Kidney (tissue), 14 donors: ENCODE measurements around the gene PPL. TPM values are rescaled to one million over a fixed set of nuclear protein-coding genes. Genes with fewer than 3 reads are reported as not detected.

ENCODE experiments used
- DNase-seq, 5 donors: peaks; one replicate each; pipeline ENCODE4 v3.0.0-alpha.2; 2013 to 2020
- FAIRE-seq: peaks from 2 replicates; lab custom pipeline; 2012; peaks lifted over from hg19 to GRCh38; lab: Jason Lieb, UNC
- H3K27ac ChIP-seq, 2 donors: one replicate each; pipeline ENCODE4 v1.7.0; 2013; ENCODE audit warnings: low read depth in 2 of 2, low read length in 2 of 2, inconsistent platforms in 1 of 2
- H3K27me3 ChIP-seq: one replicate; pipeline ENCODE4 v1.7.1; 2013; ENCODE audit warnings: low read length, inconsistent platforms; ENCODE audit not compliant: control insufficient read depth, insufficient read depth
- H3K36me3 ChIP-seq, 3 donors: one replicate each; pipeline versions ENCODE4 v1.7.0 to v1.7.1; 2013; ENCODE audit warnings: low read length in 3 of 3, control low read depth in 1 of 3, inconsistent platforms in 1 of 3; ENCODE audit not compliant: insufficient read depth in 3 of 3, control insufficient read depth in 2 of 3
- H3K4me1 ChIP-seq, 3 donors: one replicate each; pipeline versions ENCODE4 v1.7.0 to v1.7.1; 2013; ENCODE audit warnings: low read length in 3 of 3, inconsistent platforms in 1 of 3, low read depth in 1 of 3; ENCODE audit not compliant: control insufficient read depth in 2 of 3, insufficient read depth in 2 of 3
- H3K4me3 ChIP-seq, 3 donors: one replicate each; pipeline versions ENCODE4 v1.7.0 to v1.8.1; 2013; ENCODE audit warnings: low read length in 3 of 3, control low read depth in 1 of 3, inconsistent platforms in 1 of 3
- H3K9ac ChIP-seq, 3 donors: one replicate each; pipeline versions ENCODE4 v1.7.0 to v1.7.1; 2013; ENCODE audit warnings: low read length in 3 of 3, control low read depth in 1 of 3, inconsistent platforms in 1 of 3
- H3K9me3 ChIP-seq, 3 donors: one replicate each; pipeline versions ENCODE4 v1.7.0 to v1.7.1; 2013; ENCODE audit warnings: low read length in 3 of 3, control low read depth in 1 of 3, inconsistent platforms in 1 of 3; ENCODE audit not compliant: control insufficient read depth in 2 of 3, insufficient read depth in 1 of 3
- intact Hi-C: fragments of 100-400 bp; cut with DNase I; formaldehyde crosslinking; loops from one replicate; pipeline ENCODE4 v1.11.1; 2022
- polyA plus RNA-seq: library from polyadenylated mRNA; stranded (reverse); fragments of 350-450 nt; fragmentation: Illumina TruSeq; extraction: RNeasy Lipid Tissue Mini Kit (QIAGEN cat#74804); gene quantifications from one replicate; pipeline ENCODE4 v1.2.3, GENCODE V29; 2014; ENCODE audit warnings: low read depth, low replicate concordance; ENCODE audit not compliant: insufficient read depth
- total RNA-seq: library from RNA; stranded (reverse); fragmentation: NEBNext Ultra II Directional; extraction: Animal tissue kit (Norgen Biotek cat#: 25700); gene quantifications from one replicate; pipeline ENCODE4 v1.2.1, GENCODE V29; 2021
- TF ChIP-seq, protein P1 (sequence below): IDR thresholded peaks from 3 replicates; pipeline ENCODE4 v1.5.1; 2012; ENCODE audit warnings: mild to moderate bottlenecking, moderate library complexity, borderline replicate concordance; ENCODE audit not compliant: insufficient read depth; ENCODE audit errors: extremely low read depth
- donor health status: control.
- donor health status: control.
- donor health status: control.
- donor health status: control.
- donor health status: control.
- donor health status: DM: yes; HTN: yes; CAD: no.
- donor health status: Normal renal cell carcinoma (clear cell type).

The PPL gene
- total and polyA plus RNA-seq, 2 donors from 2014 or later, result 7.7 to 78.4 TPM

DNA sequence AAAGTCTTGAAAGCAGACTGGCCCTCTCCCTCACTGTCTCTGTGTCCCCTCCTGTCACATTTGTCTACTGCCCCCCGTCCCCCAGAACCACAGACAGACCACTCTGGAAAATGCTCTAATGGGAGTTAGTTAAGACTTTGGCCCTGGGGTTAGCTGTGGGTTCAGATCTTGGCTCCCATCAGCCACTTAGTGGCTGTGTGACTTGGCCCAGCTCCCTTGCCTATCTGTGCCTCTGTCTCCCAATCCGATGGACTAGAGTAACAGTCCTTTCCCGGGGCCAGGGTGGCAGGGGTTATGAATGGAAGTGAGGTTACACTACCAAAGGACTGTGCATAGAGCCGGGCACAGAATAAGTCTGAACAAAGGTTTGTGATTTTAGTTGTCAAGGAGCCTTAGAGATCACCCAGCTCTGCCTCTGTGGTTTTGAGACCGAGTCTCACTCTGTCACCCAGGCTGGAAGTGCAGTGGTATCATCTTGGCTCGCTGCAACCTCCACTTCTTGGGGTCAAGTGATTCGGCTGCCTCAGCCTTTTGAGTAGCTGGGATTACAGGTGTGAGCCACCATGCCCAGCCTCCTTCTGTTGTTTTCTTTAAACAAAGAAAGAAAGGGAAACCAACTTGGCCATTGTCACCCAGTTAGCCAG, 23.7 kb downstream of the PPL start:
- Histone ChIP-seq H3K9ac (no peak overlapping the region), H3K4me1 (no peaks in the 10 kb centered on the region), H3K9me3 (no peaks in the 10 kb centered on the region), H3K27ac (no peak overlapping the region), H3K4me3 (no peak overlapping the region), H3K36me3 (no peaks in the 10 kb centered on the region), H3K27me3 (no peaks in the 10 kb centered on the region)
- TF ChIP-seq, protein P1, sequence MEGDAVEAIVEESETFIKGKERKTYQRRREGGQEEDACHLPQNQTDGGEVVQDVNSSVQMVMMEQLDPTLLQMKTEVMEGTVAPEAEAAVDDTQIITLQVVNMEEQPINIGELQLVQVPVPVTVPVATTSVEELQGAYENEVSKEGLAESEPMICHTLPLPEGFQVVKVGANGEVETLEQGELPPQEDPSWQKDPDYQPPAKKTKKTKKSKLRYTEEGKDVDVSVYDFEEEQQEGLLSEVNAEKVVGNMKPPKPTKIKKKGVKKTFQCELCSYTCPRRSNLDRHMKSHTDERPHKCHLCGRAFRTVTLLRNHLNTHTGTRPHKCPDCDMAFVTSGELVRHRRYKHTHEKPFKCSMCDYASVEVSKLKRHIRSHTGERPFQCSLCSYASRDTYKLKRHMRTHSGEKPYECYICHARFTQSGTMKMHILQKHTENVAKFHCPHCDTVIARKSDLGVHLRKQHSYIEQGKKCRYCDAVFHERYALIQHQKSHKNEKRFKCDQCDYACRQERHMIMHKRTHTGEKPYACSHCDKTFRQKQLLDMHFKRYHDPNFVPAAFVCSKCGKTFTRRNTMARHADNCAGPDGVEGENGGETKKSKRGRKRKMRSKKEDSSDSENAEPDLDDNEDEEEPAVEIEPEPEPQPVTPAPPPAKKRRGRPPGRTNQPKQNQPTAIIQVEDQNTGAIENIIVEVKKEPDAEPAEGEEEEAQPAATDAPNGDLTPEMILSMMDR, result no peak
- DNase-seq (no peak), FAIRE-seq (no peak)
- intact Hi-C loops, result no loop called here

DNA sequence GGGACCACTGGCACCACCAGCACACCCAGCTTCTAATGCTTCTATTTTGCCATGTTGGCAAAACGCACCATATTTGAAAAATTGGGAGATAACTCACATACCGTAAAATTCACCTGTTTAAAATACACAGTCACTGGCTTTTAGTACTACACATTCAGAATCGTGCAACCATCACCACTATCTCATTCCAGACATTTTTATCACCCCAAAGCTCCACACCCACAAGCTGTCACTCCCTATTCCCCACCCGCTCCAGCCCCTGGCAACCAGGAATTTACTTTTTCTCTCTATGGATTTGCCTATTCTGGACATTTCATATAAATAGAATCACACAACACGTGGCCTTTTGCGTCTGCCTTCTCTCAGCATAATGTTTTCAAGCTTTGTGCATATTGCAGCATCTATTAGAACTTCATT, 25.0 kb downstream of the PPL start:
- TF ChIP-seq, protein P1, result no peak
- intact Hi-C loops, result no loop called here
- Histone ChIP-seq H3K27me3 (no peaks in the 10 kb centered on the region), H3K9me3 (no peaks in the 10 kb centered on the region), H3K4me3 (no peak overlapping the region), H3K9ac (no peak overlapping the region), H3K36me3 (no peaks in the 10 kb centered on the region), H3K4me1 (no peaks in the 10 kb centered on the region), H3K27ac (no peak overlapping the region)
- FAIRE-seq (no peak), DNase-seq (no peak)

DNA sequence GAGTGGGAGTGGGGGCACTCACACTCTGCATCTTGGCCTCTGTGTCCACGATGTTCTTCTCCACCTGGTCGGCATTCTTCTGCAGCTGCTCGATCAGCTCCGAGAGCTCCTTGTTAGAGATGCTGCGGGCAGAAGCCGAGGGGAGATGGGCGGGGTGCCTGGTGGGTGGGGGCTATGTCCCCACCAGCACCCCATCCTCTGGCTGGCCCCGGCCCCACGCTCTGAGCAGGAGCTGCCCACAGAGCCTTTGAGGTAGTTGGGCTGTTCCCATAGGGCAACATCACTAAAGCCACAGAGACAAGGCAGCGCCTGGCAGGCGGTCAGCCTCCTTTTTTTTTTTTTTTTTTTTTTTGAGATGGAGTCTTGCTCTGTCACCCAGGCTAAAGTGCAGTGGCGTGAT, 26.1 kb downstream of the PPL start:
- intact Hi-C loops, result no loop called here
- Histone ChIP-seq H3K9me3 (no peaks in the 10 kb centered on the region), H3K27me3 (no peaks in the 10 kb centered on the region), H3K4me1 (peaks cover 0 to 5% (median 0%) of the 10 kb centered on the region in 3 donors), H3K27ac (no peak overlapping the region), H3K36me3 (no peaks in the 10 kb centered on the region), H3K4me3 (no peak overlapping the region), H3K9ac (no peak overlapping the region)
- TF ChIP-seq, protein P1, result no peak
- no peak for DNase-seq
- FAIRE-seq, result no peak

DNA sequence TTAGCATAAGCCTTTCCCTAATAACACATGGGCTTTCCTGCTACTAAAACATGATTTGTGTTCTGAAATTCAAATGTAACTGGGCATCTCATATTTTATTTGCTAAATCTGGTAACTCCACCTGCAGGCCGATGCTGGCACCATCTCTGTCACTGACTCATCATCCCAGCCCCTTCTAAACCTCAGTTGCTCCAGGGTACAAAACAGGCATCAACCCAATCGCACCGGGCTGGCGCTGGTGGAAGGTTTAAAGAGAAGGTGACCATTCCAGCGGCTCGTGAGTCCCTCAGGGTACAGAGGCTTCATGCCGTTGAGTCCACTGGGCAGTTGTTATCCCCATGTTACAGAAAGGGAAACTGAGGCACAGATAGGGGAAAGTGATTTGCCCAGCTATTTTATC, 27.1 kb downstream of the PPL start:
- no peak for FAIRE-seq
- Histone ChIP-seq H3K9me3 (no peaks in the 10 kb centered on the region), H3K36me3 (no peaks in the 10 kb centered on the region), H3K9ac (no peak overlapping the region), H3K27ac (no peak overlapping the region), H3K27me3 (no peaks in the 10 kb centered on the region), H3K4me1 (peaks cover 0 to 5% (median 0%) of the 10 kb centered on the region in 3 donors), H3K4me3 (no peak overlapping the region)
- intact Hi-C loops, result no loop called here
- no peak for DNase-seq
- TF ChIP-seq, protein P1, result no peak
